ENCODE results near the gene SDK1. TPM values are rescaled to one million over a fixed set of nuclear protein-coding genes. Genes with fewer than 3 reads are reported as not detected.

Gene SDK1
- total RNA-seq, 4 donors from 2014 or later, result 1.2 to 1.8 (median 1.5) TPM

- no peak overlapping the region for H3K27ac ChIP-seq
- TF ChIP-seq, protein P1, sequence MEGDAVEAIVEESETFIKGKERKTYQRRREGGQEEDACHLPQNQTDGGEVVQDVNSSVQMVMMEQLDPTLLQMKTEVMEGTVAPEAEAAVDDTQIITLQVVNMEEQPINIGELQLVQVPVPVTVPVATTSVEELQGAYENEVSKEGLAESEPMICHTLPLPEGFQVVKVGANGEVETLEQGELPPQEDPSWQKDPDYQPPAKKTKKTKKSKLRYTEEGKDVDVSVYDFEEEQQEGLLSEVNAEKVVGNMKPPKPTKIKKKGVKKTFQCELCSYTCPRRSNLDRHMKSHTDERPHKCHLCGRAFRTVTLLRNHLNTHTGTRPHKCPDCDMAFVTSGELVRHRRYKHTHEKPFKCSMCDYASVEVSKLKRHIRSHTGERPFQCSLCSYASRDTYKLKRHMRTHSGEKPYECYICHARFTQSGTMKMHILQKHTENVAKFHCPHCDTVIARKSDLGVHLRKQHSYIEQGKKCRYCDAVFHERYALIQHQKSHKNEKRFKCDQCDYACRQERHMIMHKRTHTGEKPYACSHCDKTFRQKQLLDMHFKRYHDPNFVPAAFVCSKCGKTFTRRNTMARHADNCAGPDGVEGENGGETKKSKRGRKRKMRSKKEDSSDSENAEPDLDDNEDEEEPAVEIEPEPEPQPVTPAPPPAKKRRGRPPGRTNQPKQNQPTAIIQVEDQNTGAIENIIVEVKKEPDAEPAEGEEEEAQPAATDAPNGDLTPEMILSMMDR (IDR thresholded peaks at IDR 0.05 in 4 of 5, conservative IDR thresholded peaks at IDR 0.05 in 1 of 5), result no peak
- no peak for TF ChIP-seq POLR2A (IDR thresholded peaks at IDR 0.05)
- in situ Hi-C loops (cut with MboI; ENCODE audit: low sequenced_read_pairs in 4 of 4), result no loop called here
- no peak overlapping the region for H3K4me3 ChIP-seq
- no peak for ATAC-seq
- no peaks in the 10 kb centered on the region for H3K9me3 ChIP-seq
- H3K4me1 ChIP-seq, result no peaks in the 10 kb centered on the region
- no peaks in the 10 kb centered on the region for H3K36me3 ChIP-seq
- no peak for DNase-seq
- H3K27me3 ChIP-seq, result no peaks in the 10 kb centered on the region
- intact Hi-C loops (cut with DNase I; ENCODE audit: low total_unique reads), result no loop called here
Observed at GRCh38 chr7:3345699-3346481, 44.8 kb downstream of the SDK1 start.

- in situ Hi-C loops (cut with MboI; ENCODE audit: low sequenced_read_pairs in 4 of 4), result no loop called here
- TF ChIP-seq, protein P1 (IDR thresholded peaks at IDR 0.05 in 4 of 5, conservative IDR thresholded peaks at IDR 0.05 in 1 of 5), result no peak
- no peak for TF ChIP-seq POLR2A (IDR thresholded peaks at IDR 0.05)
- Histone ChIP-seq H3K27ac (no peak overlapping the region), H3K36me3 (no peaks in the 10 kb centered on the region), H3K27me3 (no peaks in the 10 kb centered on the region), H3K4me3 (no peak overlapping the region), H3K4me1 (no peaks in the 10 kb centered on the region), H3K9me3 (no peaks in the 10 kb centered on the region)
- ATAC-seq (no peak), DNase-seq (no peak)
- intact Hi-C loops (cut with DNase I; ENCODE audit: low total_unique reads), result no loop called here
Observed at GRCh38 chr7:3349126-3349525, 48.1 kb downstream of the SDK1 start.

GRCh38 chr7:3356173-3356572, 55.1 kb downstream of the SDK1 start:
- ATAC-seq (no peak), DNase-seq (no peak)
- Histone ChIP-seq H3K4me1 (no peaks in the 10 kb centered on the region), H3K36me3 (no peaks in the 10 kb centered on the region), H3K27ac (no peak overlapping the region), H3K9me3 (no peaks in the 10 kb centered on the region), H3K27me3 (no peaks in the 10 kb centered on the region), H3K4me3 (no peak overlapping the region)
- in situ Hi-C loops (cut with MboI; ENCODE audit: low sequenced_read_pairs in 4 of 4) (no loop called here), intact Hi-C loops (cut with DNase I; ENCODE audit: low total_unique reads) (no loop called here)
- TF ChIP-seq, protein P1 (IDR thresholded peaks at IDR 0.05 in 4 of 5, conservative IDR thresholded peaks at IDR 0.05 in 1 of 5), result no peak
- no peak for TF ChIP-seq POLR2A (IDR thresholded peaks at IDR 0.05)

DNA sequence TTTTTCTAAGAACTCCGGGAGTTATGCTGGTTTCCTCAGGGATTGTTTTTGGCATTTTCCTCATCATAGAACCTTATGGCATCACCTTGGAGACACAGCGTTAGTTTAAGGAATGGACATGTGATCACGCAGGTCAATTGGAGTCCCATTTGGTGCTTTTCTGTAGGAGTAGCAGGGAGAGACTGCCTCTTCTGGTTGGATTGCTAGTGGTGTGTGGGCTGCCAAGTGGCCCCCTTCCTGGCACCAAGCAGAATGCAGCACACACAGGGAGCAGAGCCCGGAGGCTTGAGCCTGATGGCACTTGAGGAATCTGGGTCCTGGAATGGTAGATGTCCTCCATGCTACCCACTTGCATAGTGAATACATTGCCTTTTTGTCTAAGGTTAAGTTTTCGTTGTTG, 57.9 kb downstream of the SDK1 start:
- no peak for DNase-seq
- ATAC-seq, result no peak
- H3K4me1 ChIP-seq, result no peaks in the 10 kb centered on the region
- no peaks in the 10 kb centered on the region for H3K27me3 ChIP-seq
- intact Hi-C loops (cut with DNase I; ENCODE audit: low total_unique reads), result no loop called here
- in situ Hi-C loops (cut with MboI; ENCODE audit: low sequenced_read_pairs in 4 of 4), result no loop called here
- H3K9me3 ChIP-seq, result no peaks in the 10 kb centered on the region
- H3K4me3 ChIP-seq, result no peak overlapping the region
- H3K36me3 ChIP-seq, result no peaks in the 10 kb centered on the region
- TF ChIP-seq, protein P1 (IDR thresholded peaks at IDR 0.05 in 4 of 5, conservative IDR thresholded peaks at IDR 0.05 in 1 of 5), result no peak
- TF ChIP-seq POLR2A (IDR thresholded peaks at IDR 0.05), result no peak
- H3K27ac ChIP-seq, result no peak overlapping the region
